Prostate gland (tissue), 2 donors: ENCODE results near the gene LST1. TPM values are rescaled to one million over a fixed set of nuclear protein-coding genes. Genes with fewer than 3 reads are reported as not detected.

Experiments used
- DNase-seq: peaks from one replicate; pipeline ENCODE4 v3.0.0-alpha.2; 2019; ENCODE audit warnings: low spot score
- H3K27ac ChIP-seq, 2 donors: fragments of 200-600 bp; sonication (generic); 2 replicates each; pipeline ENCODE4 v1.5.1; 2017 to 2019
- H3K27me3 ChIP-seq: fragments of 200-600 bp; sonication (generic); replicated peaks from 2 replicates; pipeline ENCODE4 v1.5.1; 2019; ENCODE audit not compliant: insufficient read depth
- H3K36me3 ChIP-seq, 2 donors: fragments of 200-600 bp; sonication (generic); 1 replicate in 1 of 2; 2 replicates in 1 of 2; pipeline versions ENCODE4 v1.5.1 to v1.8.1; 2017 to 2019
- H3K4me1 ChIP-seq: fragments of 200-600 bp; sonication (generic); replicated peaks from 2 replicates; pipeline ENCODE4 v1.5.1; 2019
- H3K4me3 ChIP-seq, 2 donors: fragments of 200-600 bp; sonication (generic); 2 replicates each; pipeline ENCODE4 v1.5.1; 2017 to 2019
- H3K9me3 ChIP-seq: fragments of 200-600 bp; sonication (generic); 2 replicates; pipeline ENCODE4 v1.5.1; 2017
- POLR2A ChIP-seq: fragments of 450-650 bp; IDR thresholded peaks from one replicate; pipeline ENCODE4 v1.6.1; 2016; ENCODE audit warnings: antibody characterized with exemption, mild to moderate bottlenecking
- POLR2AphosphoS5 ChIP-seq: sonication (generic); formaldehyde crosslinking; IDR thresholded peaks from one replicate; pipeline ENCODE4 v1.6.1; 2017; ENCODE audit warnings: antibody characterized with exemption
- WGBS: methylation state at CpG from one replicate; pipeline ENCODE4 v1.1.5; 2018; 5-methylcytosine and 5-hydroxymethylcytosine counted together
- intact Hi-C: fragments of 100-400 bp; cut with DNase I; formaldehyde crosslinking; loops from one replicate; pipeline ENCODE4 v1.14.2; 2022
- total RNA-seq, 2 donors: library from RNA; depleted of rRNA; stranded (reverse); fragments of >200 nt; gene quantifications; one replicate each; pipeline ENCODE4 v1.1.0, GENCODE V29; 2016
- TF ChIP-seq, protein P1 (sequence below), 4 experiments: fragments of 200-600 bp in 2 of 4; fragments of 450-650 bp in 2 of 4; sonication (generic) in 2 of 4; IDR thresholded peaks; 1 replicate in 3 of 4; 2 replicates in 1 of 4; pipeline ENCODE4 v1.5.1; 2016 to 2019; ENCODE audit warnings: antibody characterized with exemption in 4 of 4, mild to moderate bottlenecking in 2 of 4, moderate library complexity in 2 of 4

LST1 gene
- total RNA-seq, 2 donors from 2014 or later = 3.1 TPM; not detected in 1

DNA sequence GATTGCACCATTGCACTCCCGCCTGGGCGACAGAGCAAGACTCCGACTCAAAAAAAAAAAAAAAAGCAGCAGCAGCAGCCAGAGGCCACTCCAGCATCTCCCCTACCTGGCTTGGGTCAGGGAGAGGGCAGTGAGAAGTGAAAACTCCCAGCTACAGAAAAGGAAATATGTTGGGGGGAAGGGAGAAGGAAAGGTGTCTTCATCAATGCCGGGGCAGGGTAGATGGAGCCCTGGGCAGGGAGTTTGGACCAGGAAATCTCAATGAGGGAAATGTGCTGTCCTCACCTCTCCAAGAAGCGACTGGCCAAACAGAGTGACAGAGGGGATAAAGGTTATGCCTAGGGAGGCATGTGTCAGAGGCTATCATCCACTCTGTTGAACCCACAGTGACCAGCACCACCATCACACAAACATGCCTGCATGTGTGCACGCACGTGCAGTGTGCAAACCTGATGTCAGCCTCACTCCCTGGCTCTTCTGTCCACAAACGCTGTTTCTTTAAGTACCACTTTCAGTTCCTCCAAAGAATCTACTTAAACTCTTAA lies 28.1 kb downstream of the LST1 start:
- no peaks in the 10 kb centered on the region for H3K27me3 ChIP-seq
- no peaks in the 10 kb centered on the region for H3K36me3 ChIP-seq
- H3K27ac ChIP-seq = no peak overlapping the region
- no peak for DNase-seq
- H3K9me3 ChIP-seq = no peaks in the 10 kb centered on the region
- TF ChIP-seq, protein P1, sequence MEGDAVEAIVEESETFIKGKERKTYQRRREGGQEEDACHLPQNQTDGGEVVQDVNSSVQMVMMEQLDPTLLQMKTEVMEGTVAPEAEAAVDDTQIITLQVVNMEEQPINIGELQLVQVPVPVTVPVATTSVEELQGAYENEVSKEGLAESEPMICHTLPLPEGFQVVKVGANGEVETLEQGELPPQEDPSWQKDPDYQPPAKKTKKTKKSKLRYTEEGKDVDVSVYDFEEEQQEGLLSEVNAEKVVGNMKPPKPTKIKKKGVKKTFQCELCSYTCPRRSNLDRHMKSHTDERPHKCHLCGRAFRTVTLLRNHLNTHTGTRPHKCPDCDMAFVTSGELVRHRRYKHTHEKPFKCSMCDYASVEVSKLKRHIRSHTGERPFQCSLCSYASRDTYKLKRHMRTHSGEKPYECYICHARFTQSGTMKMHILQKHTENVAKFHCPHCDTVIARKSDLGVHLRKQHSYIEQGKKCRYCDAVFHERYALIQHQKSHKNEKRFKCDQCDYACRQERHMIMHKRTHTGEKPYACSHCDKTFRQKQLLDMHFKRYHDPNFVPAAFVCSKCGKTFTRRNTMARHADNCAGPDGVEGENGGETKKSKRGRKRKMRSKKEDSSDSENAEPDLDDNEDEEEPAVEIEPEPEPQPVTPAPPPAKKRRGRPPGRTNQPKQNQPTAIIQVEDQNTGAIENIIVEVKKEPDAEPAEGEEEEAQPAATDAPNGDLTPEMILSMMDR (IDR thresholded peaks at IDR 0.05) = no peak
- TF ChIP-seq POLR2AphosphoS5 (no peak), POLR2A (no peak)
- no peak overlapping the region for H3K4me3 ChIP-seq
- H3K4me1 ChIP-seq = no peaks in the 10 kb centered on the region
- WGBS = 56% methylated on average over 8 of the region's 8 CpGs
- intact Hi-C loops = no loop called here

- intact Hi-C loops = no loop called here
Measured at GRCh38 chr6:31614684-31615578, 28.9 kb downstream of the LST1 start, which contains the start of gene AIF1. TSS of gene AIF1 (plus strand) at chr6:31615234. CDS start at chr6:31615330, 96 bp downstream.

GRCh38 chr6:31615748-31616147 lies 29.7 kb downstream of the LST1 start:
- Histone ChIP-seq H3K4me3 (no peak overlapping the region), H3K27ac (no peak overlapping the region)
- intact Hi-C loops = no loop called here

More at GRCh38 chr6:31614684-31615578, 28.9 kb downstream of the LST1 start, which contains the start of gene AIF1:
- WGBS = 59% methylated on average over 6 of the region's 6 CpGs
- TF ChIP-seq, protein P1 (IDR thresholded peaks at IDR 0.05) = no peak
- TF ChIP-seq POLR2AphosphoS5 (no peak), POLR2A (no peak)
- Histone ChIP-seq H3K27ac (no peak within 1 kb of the TSS), H3K9me3 (no peaks in the 10 kb centered on the region), H3K4me1 (no peaks in the 10 kb centered on the region), H3K27me3 (no peaks in the 10 kb centered on the region), H3K36me3 (no peaks in the 10 kb centered on the region), H3K4me3 (no peak within 1 kb of the TSS)
- no peak for DNase-seq

DNA sequence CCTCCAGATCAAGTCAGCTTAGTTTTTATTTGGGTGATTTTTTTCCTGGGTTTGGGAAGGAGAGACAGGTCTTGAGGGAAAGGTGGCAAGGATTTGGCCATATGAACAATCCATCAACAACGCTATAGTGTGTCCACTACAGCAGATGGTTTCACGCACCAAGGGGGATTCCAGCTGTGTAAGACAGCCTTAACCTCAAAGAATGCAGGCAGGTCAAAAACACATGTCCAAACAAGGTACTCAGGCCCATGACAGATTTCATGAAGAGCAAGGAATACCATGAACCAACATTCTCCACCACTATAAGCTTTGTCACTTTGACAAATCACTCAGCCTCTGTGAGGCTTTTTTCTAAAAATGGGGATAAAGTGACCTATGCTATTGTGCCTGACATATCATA lies 30.9 kb downstream of the LST1 start:
- no peak overlapping the region for H3K4me3 ChIP-seq
- H3K4me1 ChIP-seq = no peaks in the 10 kb centered on the region
- H3K27me3 ChIP-seq = no peaks in the 10 kb centered on the region
- WGBS = 84% methylated on average over 2 of the region's 2 CpGs
- DNase-seq = no peak
- H3K36me3 ChIP-seq = no peaks in the 10 kb centered on the region
- intact Hi-C loops = no loop called here
- H3K9me3 ChIP-seq = no peaks in the 10 kb centered on the region
- no peak overlapping the region for H3K27ac ChIP-seq
- TF ChIP-seq, protein P1 (IDR thresholded peaks at IDR 0.05) = no peak
- no peak for TF ChIP-seq POLR2AphosphoS5

More at GRCh38 chr6:31615748-31616147, 29.7 kb downstream of the LST1 start:
- Histone ChIP-seq H3K27me3 (no peaks in the 10 kb centered on the region), H3K4me1 (no peaks in the 10 kb centered on the region), H3K9me3 (no peaks in the 10 kb centered on the region), H3K36me3 (no peaks in the 10 kb centered on the region)
- no peak for TF ChIP-seq POLR2AphosphoS5
- TF ChIP-seq, protein P1 (IDR thresholded peaks at IDR 0.05) = no peak
- no peak for TF ChIP-seq POLR2A
- DNase-seq = no peak
- WGBS = 64% methylated on average over 7 of the region's 7 CpGs
